Testis (tissue), 2 donors: ENCODE measurements around the gene AQP2.

Experiments
- CTCF ChIP-seq, 3 experiments: fragments of 450-650 bp in 2 of 3; fragments of 200-600 bp in 1 of 3; sonication (generic) in 1 of 3; IDR thresholded peaks; one replicate each; pipeline ENCODE4 v1.5.1; 2016 to 2019; ENCODE audit warnings: antibody characterized with exemption in 3 of 3, mild to moderate bottlenecking in 2 of 3, moderate library complexity in 1 of 3
- POLR2A ChIP-seq: fragments of 450-650 bp; IDR thresholded peaks from one replicate; pipeline ENCODE4 v1.6.1; 2017; ENCODE audit warnings: antibody characterized with exemption, mild to moderate bottlenecking, moderate library complexity

DNA sequence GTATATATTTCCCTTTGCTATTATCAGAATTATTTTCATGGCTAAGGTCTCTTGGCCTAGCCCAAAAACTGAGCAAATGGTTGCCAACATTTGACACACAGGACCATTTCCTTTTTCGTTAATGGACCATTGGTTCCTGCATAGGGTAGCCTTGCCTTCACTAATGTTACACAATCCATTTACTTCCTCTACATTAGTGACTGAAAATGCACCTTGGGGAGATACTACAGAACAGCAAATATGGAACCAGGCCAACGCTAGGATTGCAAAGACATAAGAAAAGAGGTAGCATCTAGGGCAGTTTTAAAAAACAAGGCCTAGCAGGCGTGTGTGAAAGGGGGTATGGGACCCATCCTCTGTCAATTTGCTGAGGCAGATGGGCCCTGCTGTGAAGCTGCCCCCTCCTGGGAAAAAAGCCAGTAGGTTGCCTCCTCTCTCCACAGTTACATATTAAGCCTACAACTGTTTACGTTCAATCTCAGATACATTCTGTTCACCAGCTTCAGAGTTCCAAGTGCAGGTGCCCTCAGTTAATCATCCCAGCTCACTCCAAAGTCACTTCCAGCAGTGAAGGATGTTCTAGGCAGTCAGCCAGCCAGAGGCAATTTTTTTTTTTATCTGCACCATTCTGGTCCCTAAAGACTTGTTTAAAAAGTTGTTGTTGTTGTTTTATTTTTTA lies 37.2 kb downstream of the AQP2 start:
- TF ChIP-seq POLR2A (no peak), CTCF (IDR thresholded peaks at IDR 0.05) (no peak)
